ENCODE results near the gene FOXO6. TPM values are rescaled to one million over a fixed set of nuclear protein-coding genes. Genes with fewer than 3 reads are reported as not detected.

FOXO6 gene
- total and polyA plus RNA-seq, 2 experiments from 2014 or later = 0.68 to 4.2 TPM

DNA sequence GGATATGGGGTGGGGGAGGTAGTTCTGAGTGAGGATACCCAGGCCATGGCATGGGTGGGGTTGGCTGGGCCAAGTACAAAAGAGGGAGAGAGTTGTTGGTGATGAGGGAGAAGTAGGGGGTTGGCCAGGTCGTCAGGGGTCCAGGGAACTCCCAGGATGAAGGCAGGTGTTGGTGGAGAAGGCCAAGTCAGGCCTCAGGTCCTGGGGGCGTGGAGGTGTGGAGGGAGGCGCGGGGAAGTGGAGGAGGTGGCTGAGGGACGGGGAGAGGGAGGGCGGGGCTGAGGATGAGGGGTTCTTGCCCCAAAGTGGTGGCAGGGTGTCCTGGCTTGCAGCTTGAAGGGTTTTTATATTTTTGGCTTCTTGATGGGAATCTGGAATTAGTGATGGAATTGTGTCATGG, 61.1 kb downstream of the FOXO6 start:
- Mint-ChIP-seq H3K27me3 (ENCODE audit: insufficient read depth, low read depth, poor library complexity) (peaks cover 11% of the 10 kb centered on the region), H3K36me3 (ENCODE audit: low read depth) (no peaks in the 10 kb centered on the region), H3K4me3 (no peak overlapping the region), H3K27ac (no peak overlapping the region), H3K4me1 (peaks cover 10% of the 10 kb centered on the region), H3K9me3 (no peaks in the 10 kb centered on the region)
- no peak for DNase-seq (ENCODE audit: low spot score)
- TF ChIP-seq POLR2AphosphoS5 (IDR thresholded peaks at IDR 0.05; ENCODE audit: low read depth) = no peak
- TF ChIP-seq ZNF331 (CRISPR knock-in tag; IDR thresholded peaks at IDR 0.05; ENCODE audit: low read depth) = no peak
- TF ChIP-seq EZH2phosphoT487 (IDR thresholded peaks at IDR 0.05; ENCODE audit: unreplicated experiment) = no peak
- no peak for TF ChIP-seq ZNF114 (CRISPR knock-in tag; IDR thresholded peaks at IDR 0.05)
- no peak for TF ChIP-seq EZH2 (IDR thresholded peaks at IDR 0.05; ENCODE audit: low read depth, unreplicated experiment)
- no peak for TF ChIP-seq CTCF (conservative IDR thresholded peaks at IDR 0.05; ENCODE audit: low read depth in 2 of 2)
- no peak for TF ChIP-seq JUNB (IDR thresholded peaks at IDR 0.05; ENCODE audit: unreplicated experiment)
- no peak for TF ChIP-seq STAT1 (IDR thresholded peaks at IDR 0.05; ENCODE audit: unreplicated experiment)
- TF ChIP-seq, protein P1, sequence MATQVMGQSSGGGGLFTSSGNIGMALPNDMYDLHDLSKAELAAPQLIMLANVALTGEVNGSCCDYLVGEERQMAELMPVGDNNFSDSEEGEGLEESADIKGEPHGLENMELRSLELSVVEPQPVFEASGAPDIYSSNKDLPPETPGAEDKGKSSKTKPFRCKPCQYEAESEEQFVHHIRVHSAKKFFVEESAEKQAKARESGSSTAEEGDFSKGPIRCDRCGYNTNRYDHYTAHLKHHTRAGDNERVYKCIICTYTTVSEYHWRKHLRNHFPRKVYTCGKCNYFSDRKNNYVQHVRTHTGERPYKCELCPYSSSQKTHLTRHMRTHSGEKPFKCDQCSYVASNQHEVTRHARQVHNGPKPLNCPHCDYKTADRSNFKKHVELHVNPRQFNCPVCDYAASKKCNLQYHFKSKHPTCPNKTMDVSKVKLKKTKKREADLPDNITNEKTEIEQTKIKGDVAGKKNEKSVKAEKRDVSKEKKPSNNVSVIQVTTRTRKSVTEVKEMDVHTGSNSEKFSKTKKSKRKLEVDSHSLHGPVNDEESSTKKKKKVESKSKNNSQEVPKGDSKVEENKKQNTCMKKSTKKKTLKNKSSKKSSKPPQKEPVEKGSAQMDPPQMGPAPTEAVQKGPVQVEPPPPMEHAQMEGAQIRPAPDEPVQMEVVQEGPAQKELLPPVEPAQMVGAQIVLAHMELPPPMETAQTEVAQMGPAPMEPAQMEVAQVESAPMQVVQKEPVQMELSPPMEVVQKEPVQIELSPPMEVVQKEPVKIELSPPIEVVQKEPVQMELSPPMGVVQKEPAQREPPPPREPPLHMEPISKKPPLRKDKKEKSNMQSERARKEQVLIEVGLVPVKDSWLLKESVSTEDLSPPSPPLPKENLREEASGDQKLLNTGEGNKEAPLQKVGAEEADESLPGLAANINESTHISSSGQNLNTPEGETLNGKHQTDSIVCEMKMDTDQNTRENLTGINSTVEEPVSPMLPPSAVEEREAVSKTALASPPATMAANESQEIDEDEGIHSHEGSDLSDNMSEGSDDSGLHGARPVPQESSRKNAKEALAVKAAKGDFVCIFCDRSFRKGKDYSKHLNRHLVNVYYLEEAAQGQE (IDR thresholded peaks at IDR 0.05; ENCODE audit: unreplicated experiment) = no peak
- TF ChIP-seq NANOG (IDR thresholded peaks at IDR 0.05; ENCODE audit: borderline replicate concordance) = no peak
- TF ChIP-seq CREB1 (CRISPR knock-in tag; IDR thresholded peaks at IDR 0.05; ENCODE audit: low read depth) = no peak
- TF ChIP-seq ZNF462 (CRISPR knock-in tag; IDR thresholded peaks at IDR 0.05) = no peak
- TF ChIP-seq ETS1 (IDR thresholded peaks at IDR 0.05) = no peak
- H3K36me3 ChIP-seq (ENCODE audit: insufficient read depth) = no peaks in the 10 kb centered on the region
- no peaks in the 10 kb centered on the region for H4K20me1 ChIP-seq (replicated peaks; ENCODE audit: insufficient read depth)
- H3K27ac ChIP-seq (ENCODE audit: low read depth) = no peak overlapping the region
- no peaks in the 10 kb centered on the region for H3K4me1 ChIP-seq (ENCODE audit: insufficient read depth)
- no peaks in the 10 kb centered on the region for H3K9me2 ChIP-seq (ENCODE audit: insufficient read depth)
- ATAC-seq = no peak
- peaks cover 8% of the 10 kb centered on the region; the same call in 1 of the 2 replicates for H3F3A ChIP-seq (replicated peaks; ENCODE audit: low read depth)
- no peak overlapping the region for H3K4me3 ChIP-seq
- no peak overlapping the region for H2AFZ ChIP-seq
- no peaks in the 10 kb centered on the region for H3K27me3 ChIP-seq (ENCODE audit: insufficient read depth)
- H3K79me2 ChIP-seq (replicated peaks; ENCODE audit: insufficient read depth) = no peaks in the 10 kb centered on the region
- H3K4me2 ChIP-seq = no peak overlapping the region
